GM19438 (cell line): ENCODE data around the gene PSMG4.
A peak's percentile ranks its signal among the peaks of the same experiment; 100 is the strongest.

ENCODE experiments used
- ATAC-seq: cut with Tn5 transposase; IDR thresholded peaks from one replicate; pipeline ENCODE4 v1.9.1; 2021; ENCODE audit warnings: low read depth; ENCODE audit not compliant: unreplicated experiment

Gene PSMG4

GRCh38 chr6:3258720-3259490 lies at the start of gene PSMG4:
Gene PSMG4, plus strand, starts transcription at chr6:3258947. Its CDS starts 76 bp downstream, at chr6:3259023.
- ATAC-seq, result peak; percentile 63

- peak; percentile 57 for ATAC-seq
Measured at GRCh38 chr6:3209114-3210023, 49.4 kb upstream of the PSMG4 start.

- no peak for ATAC-seq
Measured at GRCh38 chr6:3210024-3210610, 48.6 kb upstream of the PSMG4 start.

DNA sequence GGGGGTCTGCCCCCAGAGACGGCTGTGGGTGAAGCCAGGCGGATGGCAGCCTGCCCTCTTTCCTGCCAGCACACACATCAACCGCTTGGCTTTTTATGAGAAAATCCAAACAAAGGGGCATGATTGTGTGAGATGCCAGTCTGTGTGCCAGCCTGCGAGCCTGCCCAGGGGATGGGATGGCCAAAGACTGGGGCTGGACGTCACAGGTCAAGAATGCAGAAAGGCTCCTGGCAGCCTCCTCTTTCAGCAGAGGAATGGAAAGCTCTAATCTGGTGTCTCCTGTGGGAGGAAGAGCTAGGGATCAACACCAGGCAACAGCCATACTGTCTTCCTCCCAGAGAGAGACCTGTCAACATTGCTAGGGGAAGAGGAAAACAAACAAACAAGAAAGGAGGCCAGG lies 47.1 kb upstream of the PSMG4 start:
- no peak for ATAC-seq

- no peak for ATAC-seq
Measured at GRCh38 chr6:3212261-3212660, 46.5 kb upstream of the PSMG4 start.

- no peak for ATAC-seq
Measured at GRCh38 chr6:3213334-3213695, 45.4 kb upstream of the PSMG4 start.

DNA sequence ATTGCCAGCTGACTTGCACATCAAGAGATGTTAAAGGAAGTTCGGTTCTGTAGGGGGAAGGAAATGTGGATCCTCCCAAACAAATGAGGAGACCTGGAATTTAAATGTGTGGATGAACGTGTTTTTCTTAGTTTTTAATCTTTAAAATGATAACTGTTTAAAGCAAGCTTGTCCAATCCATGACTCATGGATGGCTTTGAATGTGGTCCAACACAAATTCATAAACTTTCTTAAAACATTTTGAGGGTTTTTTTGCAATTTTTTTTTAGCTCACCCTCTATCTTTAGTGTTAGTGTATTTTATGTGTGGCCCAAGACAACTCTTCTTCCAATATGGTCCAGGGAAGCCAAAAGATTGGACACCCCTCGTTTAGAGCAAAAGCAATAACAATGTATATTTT lies 43.8 kb upstream of the PSMG4 start:
- no peak for ATAC-seq

DNA sequence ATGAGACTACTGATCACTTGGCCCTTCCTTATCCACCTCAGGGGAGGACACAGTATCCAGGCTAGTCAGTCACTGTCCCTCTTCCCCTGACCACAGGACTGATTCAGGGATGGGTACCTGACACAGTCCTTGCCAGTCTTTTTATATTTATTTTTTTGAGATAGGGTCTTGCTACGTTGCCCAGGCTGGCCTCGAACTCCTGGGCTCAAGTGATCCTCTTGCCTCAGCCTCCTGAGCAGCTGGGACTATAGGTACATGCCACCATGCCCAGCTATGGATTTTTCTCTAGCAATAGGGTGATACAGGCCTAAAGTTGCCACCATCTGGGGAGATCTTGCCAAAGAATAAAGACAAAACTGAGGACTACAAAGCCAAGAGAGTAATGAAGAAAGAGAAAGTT lies 41.5 kb upstream of the PSMG4 start:
- no peak for ATAC-seq

DNA sequence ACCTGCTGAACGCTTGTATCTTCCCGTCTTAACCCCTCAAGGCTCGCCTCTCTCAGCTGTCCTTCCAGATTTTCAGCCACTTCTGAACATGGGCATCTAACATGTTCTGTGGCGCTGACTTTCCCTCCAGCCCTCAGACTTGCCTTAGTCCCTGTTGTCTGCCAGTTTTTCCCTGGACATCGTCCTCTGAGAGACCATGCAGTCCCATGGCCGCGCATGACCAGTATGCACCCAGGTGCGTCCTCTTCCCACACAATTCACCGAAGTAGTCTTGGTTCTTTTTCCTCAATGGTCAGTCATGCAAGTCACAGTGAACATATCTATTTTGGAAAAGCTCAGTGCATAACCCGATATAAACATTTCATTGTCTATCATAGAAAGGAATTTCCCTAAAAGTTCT lies 40.5 kb upstream of the PSMG4 start:
- ATAC-seq, result no peak

DNA sequence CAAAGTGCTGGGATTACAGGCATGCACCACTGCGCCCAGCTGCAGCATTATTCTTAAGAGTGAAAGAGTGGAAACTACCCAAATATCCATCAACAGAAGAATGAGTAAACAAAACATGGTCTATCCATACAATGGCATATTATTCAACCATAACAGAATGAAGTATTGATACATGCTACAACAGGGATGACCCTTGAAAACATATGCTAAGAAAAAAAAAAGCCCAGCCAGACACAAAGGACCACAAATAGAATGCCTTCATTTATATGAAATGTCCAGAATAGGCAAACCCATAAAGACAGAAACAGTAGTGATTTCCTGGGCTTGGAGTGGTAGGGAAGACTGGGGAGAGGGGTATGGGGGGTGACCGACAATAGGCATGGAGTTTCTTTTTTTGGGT lies 38.4 kb upstream of the PSMG4 start:
- ATAC-seq, result no peak

GRCh38 chr6:3221578-3221977 lies 37.2 kb upstream of the PSMG4 start:
- ATAC-seq, result no peak

DNA sequence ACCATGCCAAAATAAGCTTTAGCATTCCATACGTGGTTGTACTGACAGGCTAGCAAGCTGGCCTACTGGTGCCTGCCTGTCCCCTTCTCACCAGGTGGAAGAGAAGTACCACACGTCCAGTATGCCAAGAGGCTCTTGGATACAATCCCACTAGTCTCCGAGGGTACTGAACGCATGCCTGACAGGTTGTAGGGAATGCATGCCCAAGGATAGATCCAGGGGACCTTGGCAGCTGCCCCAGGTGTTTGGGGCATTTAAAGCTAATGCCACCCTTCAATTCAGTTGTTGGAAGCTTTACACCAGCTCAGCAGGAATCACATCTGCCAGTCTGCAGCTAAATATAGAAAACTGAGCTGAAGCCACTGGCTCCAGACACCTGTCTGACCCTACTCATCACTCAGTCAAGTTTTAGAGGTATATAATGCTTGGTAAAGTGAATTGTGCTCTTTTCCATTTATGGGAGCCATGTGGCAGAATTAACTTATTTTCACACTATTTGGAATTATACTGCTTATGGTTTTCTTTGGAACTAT lies 36.2 kb upstream of the PSMG4 start:
- no peak for ATAC-seq

DNA sequence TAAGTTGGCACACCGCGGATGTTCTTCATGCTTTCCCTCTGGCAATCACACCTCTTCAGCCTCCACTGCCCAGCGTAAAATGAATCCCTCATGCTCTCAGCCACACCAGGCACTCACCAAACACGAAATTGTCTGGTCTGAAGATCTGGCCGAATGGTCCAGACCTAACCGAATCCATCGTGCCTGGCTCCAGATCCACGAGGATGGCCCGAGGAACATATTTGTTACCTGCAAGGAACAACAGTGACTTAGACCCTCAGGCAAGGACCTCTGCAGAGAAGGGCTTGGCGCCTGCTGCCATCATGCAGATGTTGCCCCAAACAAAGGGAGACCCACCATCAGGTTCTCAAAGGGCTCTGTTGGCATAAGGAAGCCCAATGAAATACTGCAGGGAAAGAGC lies 32.7 kb upstream of the PSMG4 start:
- ATAC-seq, result no peak

GRCh38 chr6:3226481-3227362 lies 32.0 kb upstream of the PSMG4 start:
- ATAC-seq, result no peak

DNA sequence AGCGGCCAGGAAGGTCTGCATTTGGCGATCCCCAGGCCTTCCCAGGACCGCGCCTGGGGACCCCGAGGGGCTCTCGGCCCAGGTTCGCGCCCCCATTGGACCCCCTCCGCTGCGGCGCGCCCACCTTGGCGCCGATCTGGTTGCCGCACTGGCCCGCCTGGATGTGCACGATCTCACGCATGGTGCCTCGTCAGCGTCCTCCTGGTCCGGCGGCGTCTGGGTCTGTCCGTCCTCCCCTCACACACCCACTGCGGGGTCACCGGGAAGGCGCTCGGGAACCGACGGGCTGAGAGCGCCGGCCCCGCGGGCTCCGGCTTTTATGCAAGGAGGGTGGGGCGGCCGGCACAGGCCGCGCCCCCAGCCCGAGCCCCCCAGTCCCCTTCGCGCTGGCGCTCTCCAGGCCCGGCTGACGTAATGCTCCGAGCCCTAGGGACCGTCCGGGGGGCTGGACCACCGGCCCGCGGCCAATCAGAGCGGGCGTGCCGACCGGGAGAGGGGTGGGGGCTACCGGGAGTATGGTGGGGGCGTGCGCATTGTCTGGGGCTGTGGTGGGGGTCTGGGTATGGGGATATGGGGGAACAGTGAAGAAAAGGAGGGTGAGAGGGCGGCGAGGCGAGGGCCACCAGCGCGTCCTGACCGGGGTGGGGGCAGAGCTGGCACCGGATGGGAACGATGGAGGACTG lies 31.2 kb upstream of the PSMG4 start, which contains the start of gene TUBB2B:
Gene TUBB2B (minus strand): TSS at position 291 of the 683 bp plus-strand sequence. CDS start 110 bp downstream, at position 181.
- no peak for ATAC-seq

GRCh38 chr6:3228046-3228671 lies 30.6 kb upstream of the PSMG4 start:
- ATAC-seq, result no peak

DNA sequence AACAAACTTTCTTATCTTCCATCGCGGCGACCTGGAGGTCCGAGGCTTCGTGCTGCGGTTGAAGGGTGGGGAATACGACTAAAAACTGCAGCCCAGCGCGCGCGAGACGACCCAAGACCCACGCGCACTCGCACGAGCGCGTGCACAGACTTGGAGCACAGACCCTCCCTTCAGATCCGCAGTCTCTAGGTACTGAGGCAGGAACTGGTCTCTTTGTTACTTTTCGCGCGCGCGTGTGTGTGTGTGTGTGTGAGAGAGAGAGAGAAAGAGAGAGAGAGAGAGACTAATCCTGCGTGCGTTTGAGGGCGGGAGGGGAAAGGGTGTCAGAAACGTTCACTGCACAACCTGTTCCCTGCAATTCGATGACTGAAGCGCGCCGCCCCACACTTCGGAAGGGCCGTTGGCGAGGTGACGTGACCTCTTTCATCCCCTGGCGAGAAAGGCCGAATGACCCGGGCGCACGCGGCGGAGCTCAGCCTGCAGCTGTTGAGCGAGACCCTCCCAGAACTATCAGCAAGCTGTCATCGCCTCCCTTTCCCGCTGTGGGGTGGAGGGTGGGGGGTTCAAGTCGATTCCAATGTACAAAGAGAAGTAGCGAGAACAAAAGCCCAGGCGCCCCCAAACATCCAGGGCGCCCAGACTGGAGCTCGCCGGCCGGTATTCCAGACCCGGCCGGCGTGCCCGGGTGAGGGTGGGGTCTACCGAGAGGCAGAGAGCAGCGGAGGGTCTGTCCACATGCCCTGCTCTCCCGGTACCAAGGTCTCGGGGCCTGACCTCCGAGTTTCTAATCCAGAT lies 29.8 kb upstream of the PSMG4 start:
- no peak for ATAC-seq

GRCh38 chr6:3229566-3230178 lies 29.1 kb upstream of the PSMG4 start:
- ATAC-seq, result no peak
